DND-41 (cell line): ENCODE measurements around the gene RGS6.

Experiments used
- CTCF ChIP-seq: IDR thresholded peaks from 2 replicates; pipeline ENCODE4 v1.5.1; 2012; ENCODE audit warnings: borderline replicate concordance, low read length, moderate library complexity, mild to moderate bottlenecking; ENCODE audit not compliant: poor library complexity, severe bottlenecking; ENCODE audit errors: extremely low read depth
- EZH2 ChIP-seq: IDR thresholded peaks from 3 replicates; pipeline ENCODE4 v1.6.1; 2012; ENCODE audit warnings: borderline replicate concordance, low read depth, mild to moderate bottlenecking, moderate library complexity, low read length, inconsistent platforms; ENCODE audit not compliant: severe bottlenecking

GRCh38 chr14:72120315-72120714 is 188.1 kb downstream of the RGS6 start:
- TF ChIP-seq EZH2 (no peak), CTCF (no peak)
